AG04450 (cell line): Measurements from ENCODE around the gene ATP5F1D. TPM values are rescaled to one million over a fixed set of nuclear protein-coding genes. Genes with fewer than 3 reads are reported as not detected.

ENCODE experiments used
- CTCF ChIA-PET: fragments of 300-600, 350-600 bp; formaldehyde crosslinking; extraction: SDS; loops from one replicate; lab custom pipeline; 2022; ENCODE audit warnings: antibody characterized with exemption, inconsistent platforms; lab: Charles Lee
- POLR2A ChIA-PET: fragments of 350-600 bp; formaldehyde crosslinking; extraction: SDS; loops from one replicate; lab custom pipeline; 2021; ENCODE audit warnings: antibody characterized with exemption, inconsistent platforms; lab: Yijun Ruan, JAX
- DNase-seq: peaks from one replicate; pipeline ENCODE4 v3.0.0-alpha.2; 2011; ENCODE audit warnings: low read depth, low spot score
- H3K27ac ChIP-seq: one replicate; pipeline ENCODE4 v1.5.1; 2012; ENCODE audit warnings: low read depth, low read length, control low read depth
- H3K27me3 ChIP-seq: one replicate; pipeline ENCODE4 v1.6.0; 2012; ENCODE audit warnings: low read length; ENCODE audit not compliant: control insufficient read depth, insufficient read depth
- H3K4me3 ChIP-seq: 2 replicates; pipeline ENCODE4 v1.5.1; 2011; ENCODE audit warnings: mild to moderate bottlenecking, low read depth, low read length, control low read depth
- H3K9me3 ChIP-seq: 2 replicates; pipeline ENCODE4 v1.5.1; 2012; ENCODE audit warnings: low read length; ENCODE audit not compliant: control insufficient read depth, insufficient read depth
- CTCF ChIP-seq: IDR thresholded peaks from 2 replicates; pipeline ENCODE4 v1.5.1; 2011; ENCODE audit warnings: low read depth, low read length, control low read depth, inconsistent platforms
- polyA plus RNA-seq: library from polyadenylated mRNA; depleted of rRNA; stranded (reverse); fragments of >200 nt; gene quantifications from 2 replicates; pipeline ENCODE4 v1.2.3, GENCODE V29; 2011

ATP5F1D gene
- polyA plus RNA-seq, 1 experiment: 36.4 TPM

- Histone ChIP-seq H3K27me3 (no peaks in the 10 kb centered on the region), H3K4me3 (no peak overlapping the region), H3K27ac (peak overlapping the region; percentile 78), H3K9me3 (no peaks in the 10 kb centered on the region; the same call in 1 of the 2 replicates)
- no peak for DNase-seq
- ChIA-PET POLR2A (interaction anchor here (2.6 kb wide), 1 partner anchor 30 kb away, joined by 42 read pairs; the partner anchor contains the start of gene CIRBP), CTCF (no interaction called here)
- TF ChIP-seq CTCF: no peak
These were observed 2.1 kb upstream of the ATP5F1D start for GRCh38 chr19:1239420-1239795.

- Histone ChIP-seq H3K27me3 (no peaks in the 10 kb centered on the region), H3K9me3 (no peaks in the 10 kb centered on the region; the same call in 1 of the 2 replicates), H3K4me3 (peak overlapping the region; percentile 49), H3K27ac (peak overlapping the region; percentile 78)
- DNase-seq: peak; percentile 68
- CTCF ChIA-PET: interaction anchor here (0.7 to 7.1 kb wide), 11 partner anchors 13 to 220 kb away, joined by 3 to 224 read pairs (median 3); partner anchors contain the start of gene CIRBP
- peak; percentile 65 for TF ChIP-seq CTCF
- POLR2A ChIA-PET: interaction anchor here (0.7 to 2.6 kb wide), 3 partner anchors 29 to 218 kb away, joined by 5 to 42 read pairs (median 6); partner anchors contain the start of genes CIRBP and RNU6-2
These were observed 1.5 kb upstream of the ATP5F1D start for GRCh38 chr19:1239796-1240737.

GRCh38 chr19:1240925-1241324 lies 626 bp upstream of the ATP5F1D start:
- no peak for TF ChIP-seq CTCF
- POLR2A ChIA-PET: interaction anchor here (0.8 to 2.6 kb wide), 5 partner anchors 12 to 219 kb away, joined by 3 to 42 read pairs (median 5); partner anchors contain the start of genes CIRBP and RNU6-2
- no peaks in the 10 kb centered on the region for H3K9me3 ChIP-seq
- DNase-seq: no peak
- no peaks in the 10 kb centered on the region for H3K27me3 ChIP-seq
- no peak overlapping the region for H3K4me3 ChIP-seq
- peak overlapping the region; percentile 57 for H3K27ac ChIP-seq
- CTCF ChIA-PET: interaction anchor here (0.7 to 7.1 kb wide), 11 partner anchors 12 to 221 kb away, joined by 3 to 224 read pairs (median 3); partner anchors contain the start of gene CIRBP

- no peaks in the 10 kb centered on the region; the same call in 1 of the 2 replicates for H3K9me3 ChIP-seq
- peak overlapping the region; percentile 21 for H3K27ac ChIP-seq
- ChIA-PET CTCF (interaction anchor here (0.6 to 7.1 kb wide), 32 partner anchors 9 to 1414 kb away, joined by 3 to 224 read pairs (median 4); partner anchors contain the start of genes CIRBP and CNN2), POLR2A (interaction anchor here (0.6 to 3.6 kb wide), 11 partner anchors 9 to 218 kb away, joined by 3 to 237 read pairs (median 5); partner anchors contain the start of genes CIRBP, CNN2, FAM174C and GPX4)
- DNase-seq: no peak
- no peaks in the 10 kb centered on the region for H3K27me3 ChIP-seq
- H3K4me3 ChIP-seq: peak overlapping the region; percentile 22
- peak; percentile 91 for TF ChIP-seq CTCF
These were observed 2.5 kb downstream of the ATP5F1D start for GRCh38 chr19:1243768-1244692.
